Smooth muscle cell of the brain vasculature (primary cell): ENCODE measurements around the gene BICDL1.
"Not testable (repeated sequence)": the region's sequence is repeated elsewhere in the genome, so short reads cannot be mapped to it uniquely, and the experiment has no call there.

Experiments used
- DNase-seq: peaks from one replicate; pipeline ENCODE4 v3.0.0-alpha.2; 2012; ENCODE audit warnings: low read depth, low spot score

Gene BICDL1

DNA sequence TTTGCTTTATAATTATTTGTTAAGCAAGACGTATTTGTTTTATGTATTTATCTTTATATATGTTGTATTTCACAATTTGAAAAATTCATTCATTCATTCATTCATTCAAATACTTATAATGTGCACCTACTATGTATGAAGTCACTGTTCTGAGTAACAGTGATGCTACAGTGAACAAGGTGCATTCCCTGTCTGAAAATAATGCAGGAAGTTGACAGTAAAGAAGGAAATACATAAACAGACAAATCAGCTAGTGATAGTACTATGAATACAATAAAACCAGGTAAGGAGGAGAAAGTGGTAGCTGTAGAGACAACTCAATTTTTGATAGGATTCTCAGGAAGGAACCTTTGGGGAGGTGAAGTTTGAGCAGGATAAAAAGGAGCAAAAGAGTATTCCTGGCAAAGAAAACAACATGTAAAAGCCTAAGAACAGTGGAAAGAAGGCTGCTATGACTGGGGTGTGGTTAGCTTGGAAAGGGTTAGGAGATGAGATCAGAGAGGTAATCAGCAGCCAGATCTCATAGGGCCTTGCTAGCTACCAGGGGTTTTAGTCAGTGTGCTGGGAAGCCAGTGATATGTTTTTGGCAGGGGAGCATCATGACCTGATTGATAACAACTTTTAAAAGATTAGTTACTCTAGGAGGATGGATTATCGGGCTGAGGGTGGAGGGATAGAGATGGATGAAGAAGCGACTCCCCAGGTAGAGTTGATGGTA, 17.4 kb downstream of the BICDL1 start:
- DNase-seq, result no peak

DNA sequence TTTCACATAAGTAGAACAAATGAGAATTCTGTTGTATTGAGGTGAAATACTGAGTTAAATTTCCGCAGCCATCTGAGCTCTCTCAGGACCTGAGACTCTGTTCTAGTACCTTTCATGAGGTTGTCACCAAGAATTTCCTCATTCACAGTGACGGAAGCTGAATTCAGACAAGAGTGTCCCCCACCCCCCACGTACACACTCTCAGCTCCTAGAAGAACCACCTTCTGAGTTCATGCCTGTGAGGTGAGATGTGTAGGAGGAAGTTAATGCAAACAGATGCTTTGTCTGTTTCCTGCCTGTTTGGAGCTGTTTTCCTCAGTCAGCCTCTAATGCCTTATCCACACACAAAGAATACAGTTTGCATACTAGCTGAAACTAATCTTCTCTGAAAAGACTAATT, 18.2 kb downstream of the BICDL1 start:
- DNase-seq, result no peak

DNA sequence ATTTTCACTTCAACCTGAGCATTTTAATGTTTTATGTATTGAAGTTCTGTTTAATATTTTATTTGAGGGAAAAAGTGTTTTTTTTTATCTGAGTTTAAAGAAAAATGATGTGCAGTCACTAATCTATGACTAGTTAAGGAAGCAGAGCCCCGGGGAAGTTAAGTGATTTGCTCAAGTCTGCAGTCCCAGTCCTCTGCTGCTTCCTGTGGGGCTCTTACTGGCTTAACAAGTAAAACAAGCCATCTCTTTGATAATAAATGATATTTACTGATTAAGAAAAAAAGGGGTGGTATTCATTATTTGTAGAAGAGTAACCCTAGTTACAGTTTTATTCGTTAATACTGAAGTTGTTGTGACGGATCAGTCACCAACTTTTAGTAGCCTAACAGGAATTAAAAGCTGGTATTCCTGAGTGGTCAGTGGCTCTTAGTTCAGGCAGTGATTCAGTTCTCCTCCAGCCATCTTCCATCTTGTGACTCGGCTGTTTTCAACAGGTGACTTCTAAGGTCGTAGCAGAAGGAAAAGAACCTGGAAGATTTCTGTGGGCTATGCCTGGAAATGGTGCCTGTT, 21.7 kb downstream of the BICDL1 start:
- DNase-seq, result no peak

DNA sequence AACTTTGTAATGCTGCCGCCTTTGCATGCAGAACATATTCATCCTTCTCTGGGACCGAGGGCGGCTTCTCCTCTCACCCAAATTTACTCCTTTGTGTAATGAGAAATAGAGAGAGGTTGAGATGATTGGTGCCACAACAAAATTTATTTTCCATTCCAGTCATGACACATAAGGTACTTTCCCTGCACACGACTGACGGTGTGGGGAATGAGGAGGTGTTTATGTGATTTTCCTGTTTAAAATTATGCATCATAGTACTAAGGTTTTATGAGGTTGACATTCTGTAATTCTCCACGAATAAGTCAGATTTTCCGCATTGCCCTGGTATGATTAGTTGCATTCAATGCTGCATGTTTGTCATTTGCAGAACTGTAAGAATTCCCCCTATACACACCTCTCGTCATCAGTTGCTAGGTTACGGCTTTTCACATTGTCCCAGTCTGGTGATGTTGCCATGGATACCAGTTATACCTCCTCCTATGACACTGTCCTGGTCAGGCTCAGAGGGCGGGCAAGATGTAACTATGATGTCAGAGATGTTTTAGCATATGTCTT, 23.1 kb downstream of the BICDL1 start:
- DNase-seq, result no peak

DNA sequence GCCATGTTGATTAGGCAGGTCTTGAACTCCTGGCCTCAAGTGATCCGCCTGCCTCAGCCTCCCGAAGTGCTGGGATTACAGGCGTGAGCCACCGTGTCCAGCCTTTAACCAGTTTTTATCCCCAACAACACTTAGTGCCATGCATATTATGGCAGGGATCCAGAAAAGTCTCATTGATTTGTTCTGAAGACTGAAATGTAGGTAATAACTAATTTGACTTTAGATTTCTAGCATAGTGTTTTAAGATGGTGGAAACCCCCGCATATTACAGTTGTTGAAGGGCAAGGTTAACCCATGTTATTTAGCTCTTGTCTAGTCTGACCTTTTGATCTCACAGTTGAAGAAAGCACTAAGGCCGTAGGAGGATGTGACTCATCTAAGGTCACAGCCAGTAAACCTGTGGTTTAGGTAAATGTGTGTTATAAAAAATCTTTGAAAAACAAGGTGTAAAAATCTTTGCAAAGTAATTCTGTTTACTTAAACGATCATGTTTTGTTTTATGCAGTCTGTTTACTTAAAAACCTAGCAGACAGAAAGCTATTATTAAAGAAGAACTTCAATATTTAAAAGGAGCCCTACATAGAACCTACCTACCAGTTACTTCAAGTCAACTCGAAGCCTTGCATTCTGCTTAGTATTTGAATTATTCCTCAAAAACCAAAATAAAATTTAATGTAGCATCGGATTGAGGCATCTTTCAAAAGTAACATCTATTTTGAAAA, 24.8 kb downstream of the BICDL1 start:
- DNase-seq, result no peak

DNA sequence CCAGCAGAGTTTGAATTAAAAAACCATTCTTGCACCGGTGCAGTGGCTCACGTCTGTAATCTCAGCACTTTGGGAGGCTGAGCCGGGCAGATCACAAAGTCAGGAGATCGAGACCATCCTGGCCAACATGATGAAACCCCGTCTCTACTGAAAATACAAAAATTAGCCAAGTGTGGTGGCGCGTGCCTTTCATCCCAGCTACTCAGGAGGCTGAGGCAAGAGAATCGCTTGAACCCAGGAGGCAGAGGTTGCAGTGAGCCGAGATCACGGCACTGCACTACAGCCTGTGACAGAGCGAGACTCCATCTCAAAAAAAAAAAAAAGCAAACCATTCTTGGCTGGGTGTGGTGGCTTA, 25.3 kb downstream of the BICDL1 start:
- not testable (repeated sequence) for DNase-seq

DNA sequence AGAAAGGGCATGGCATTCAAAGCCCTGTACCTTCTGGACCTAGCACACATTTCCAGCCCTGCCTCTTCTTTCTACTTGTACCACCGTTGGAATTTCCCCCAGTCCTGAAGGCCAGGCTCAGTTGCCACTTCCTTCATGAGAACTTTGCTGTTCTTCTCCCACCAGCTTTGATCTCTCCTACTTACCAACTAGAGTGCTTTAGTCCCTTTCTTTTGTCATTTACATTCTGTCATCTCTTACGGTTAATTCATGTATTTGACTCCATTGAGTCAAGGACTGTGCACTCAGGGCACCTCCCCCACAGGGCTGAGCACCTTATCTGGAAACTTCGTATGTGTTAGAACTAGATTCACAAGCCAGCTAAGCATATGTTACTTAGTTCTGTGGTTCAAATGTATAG, 26.3 kb downstream of the BICDL1 start:
- DNase-seq, result no peak

DNA sequence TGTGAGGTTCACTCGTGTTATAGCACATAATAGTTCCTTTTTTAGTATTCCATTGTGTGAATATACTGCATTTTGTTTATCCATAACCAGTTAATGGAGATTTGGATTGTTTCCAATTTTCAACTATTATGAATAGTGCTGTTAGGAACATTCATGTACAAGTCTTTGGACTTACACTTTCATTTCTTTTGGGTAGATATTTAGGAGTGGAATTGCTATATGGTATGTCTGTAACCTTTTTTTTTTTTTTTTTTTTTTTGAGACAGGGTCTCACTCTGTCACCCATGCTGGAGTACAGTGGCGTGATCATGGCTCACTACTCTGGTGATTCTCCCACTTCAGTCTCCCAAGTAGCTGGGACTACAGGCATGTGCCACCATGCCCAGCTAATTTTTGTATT, 27.2 kb downstream of the BICDL1 start:
- DNase-seq, result not testable (repeated sequence)

DNA sequence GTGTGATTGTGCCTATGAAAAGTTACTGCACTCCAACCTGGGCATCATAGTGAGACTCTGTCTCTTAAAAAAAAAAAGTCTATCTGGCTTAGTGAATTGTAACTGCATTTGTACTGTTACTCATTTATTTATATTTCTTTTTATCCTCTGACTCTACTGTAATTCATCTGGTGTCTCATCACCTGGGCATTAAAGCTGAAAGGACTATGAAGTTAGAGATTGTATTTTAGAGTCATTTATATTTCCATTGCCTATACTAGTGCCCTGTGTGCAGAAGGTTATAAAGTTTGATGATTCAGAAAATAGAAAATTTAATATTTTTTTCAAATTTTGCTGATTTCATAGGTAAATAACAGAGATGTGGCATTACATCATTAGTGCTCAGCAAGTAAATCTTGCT, 30.2 kb downstream of the BICDL1 start:
- no peak for DNase-seq

DNA sequence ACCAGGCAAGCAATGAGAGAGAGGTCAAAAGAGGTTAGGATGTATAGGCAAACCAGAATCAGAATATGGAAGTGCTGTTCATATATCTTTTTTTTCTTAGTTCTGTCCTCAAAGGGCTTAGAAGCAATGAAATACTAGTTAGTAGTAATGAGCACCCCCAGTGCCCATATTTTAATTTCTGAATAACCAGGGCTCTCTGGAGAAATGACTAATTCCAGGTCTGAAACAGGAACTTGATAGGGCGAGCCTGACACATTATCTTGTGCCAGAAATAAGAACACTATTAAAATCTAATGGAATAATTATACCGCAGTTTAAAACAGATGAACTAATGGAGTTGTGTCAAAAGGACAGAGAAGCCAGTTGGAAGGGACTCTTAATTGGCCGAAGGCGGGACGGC, 30.9 kb downstream of the BICDL1 start:
- no peak for DNase-seq

DNA sequence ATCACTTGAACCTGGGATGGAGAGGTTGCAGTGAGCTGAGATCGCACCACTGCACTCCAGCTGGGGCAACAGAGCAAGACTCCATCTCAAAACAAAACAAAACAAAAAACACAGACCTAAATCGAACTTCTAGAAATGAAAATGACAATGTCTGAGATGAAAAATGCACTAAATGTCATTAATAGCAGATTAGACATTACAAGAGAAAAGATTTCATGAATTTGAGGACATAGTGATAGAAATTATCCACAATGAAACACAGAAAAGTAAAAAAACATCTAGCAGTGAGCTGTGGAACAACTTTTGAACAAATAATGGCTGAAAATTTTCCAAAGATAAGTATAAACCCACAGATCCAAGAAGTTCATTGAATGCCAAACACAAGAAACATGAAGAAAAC, 35.2 kb downstream of the BICDL1 start:
- DNase-seq, result no peak

DNA sequence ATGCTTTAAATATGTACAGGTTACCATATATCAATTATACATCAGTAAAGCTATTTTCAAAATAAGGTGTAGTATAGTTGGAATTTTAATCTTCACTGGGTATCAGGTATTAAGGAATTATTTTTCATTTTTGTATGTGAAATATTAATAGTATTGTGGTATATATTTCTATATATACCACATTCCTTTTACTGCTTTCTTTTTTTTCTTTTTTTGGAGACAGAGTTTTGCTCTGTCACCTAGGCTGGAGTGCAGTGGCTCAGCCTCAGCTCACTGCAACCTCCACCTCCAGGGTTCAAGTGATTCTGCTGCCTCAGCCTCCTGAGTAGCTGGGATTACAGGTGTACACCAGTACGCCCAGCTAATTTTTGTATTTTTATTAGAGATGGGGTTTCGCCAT, 36.6 kb downstream of the BICDL1 start:
- no peak for DNase-seq

DNA sequence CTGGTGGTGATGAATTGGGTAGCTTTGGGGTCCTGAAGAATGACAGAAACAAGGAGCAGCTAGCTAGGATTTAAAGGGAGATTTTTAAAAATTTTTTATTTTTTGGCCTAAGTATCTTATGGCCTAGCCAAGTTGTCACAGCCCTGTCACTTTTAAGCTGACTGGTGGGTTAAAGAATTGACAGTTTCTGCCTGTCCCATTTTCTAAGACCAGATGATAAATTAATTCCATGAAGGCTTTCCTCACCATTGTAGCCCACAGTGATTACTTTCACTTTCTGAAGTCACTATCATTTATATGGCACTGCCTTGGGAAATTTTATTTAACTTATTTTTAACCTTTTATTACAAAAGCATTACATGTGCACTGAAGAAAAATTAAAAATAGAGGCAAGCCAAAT, 43.2 kb downstream of the BICDL1 start:
- no peak for DNase-seq

DNA sequence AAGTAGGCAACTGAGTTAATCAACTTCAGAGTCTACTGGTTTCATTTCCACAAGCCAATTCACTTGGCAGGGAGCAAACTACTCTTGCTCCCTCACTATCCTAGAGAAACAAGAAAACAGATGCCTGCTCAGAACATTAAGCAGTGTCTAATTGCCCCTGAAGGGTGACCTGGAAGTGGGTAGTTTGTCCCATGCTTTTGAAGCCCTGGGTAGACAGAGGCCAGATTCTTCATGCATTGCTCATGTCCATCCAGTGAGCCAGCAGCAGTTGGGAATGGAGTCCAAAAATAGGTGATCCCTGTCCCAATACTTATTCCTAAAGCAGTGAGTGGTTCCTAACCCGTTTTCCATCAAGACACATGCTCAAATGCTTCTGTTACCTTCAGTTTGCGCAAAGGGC, 48.8 kb downstream of the BICDL1 start:
- DNase-seq, result no peak

DNA sequence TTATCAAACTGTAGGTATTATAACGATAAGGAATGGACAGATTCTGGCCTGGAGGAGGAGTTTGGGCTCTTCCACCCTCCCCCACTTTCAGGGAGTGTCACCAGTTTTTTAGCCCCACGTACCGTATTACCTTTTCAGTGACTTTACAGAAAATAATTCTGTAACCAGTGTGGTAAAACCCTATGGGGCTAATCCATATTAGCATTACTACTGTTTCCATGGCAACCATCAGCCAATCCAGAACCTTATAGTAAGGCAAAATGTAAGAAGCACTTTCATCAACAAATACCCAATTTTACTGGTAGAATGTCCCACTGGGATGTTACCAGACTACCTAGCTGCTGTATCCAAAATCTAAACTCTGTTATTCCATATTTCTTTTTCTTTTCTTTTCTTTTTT, 50.7 kb downstream of the BICDL1 start:
- DNase-seq, result no peak

DNA sequence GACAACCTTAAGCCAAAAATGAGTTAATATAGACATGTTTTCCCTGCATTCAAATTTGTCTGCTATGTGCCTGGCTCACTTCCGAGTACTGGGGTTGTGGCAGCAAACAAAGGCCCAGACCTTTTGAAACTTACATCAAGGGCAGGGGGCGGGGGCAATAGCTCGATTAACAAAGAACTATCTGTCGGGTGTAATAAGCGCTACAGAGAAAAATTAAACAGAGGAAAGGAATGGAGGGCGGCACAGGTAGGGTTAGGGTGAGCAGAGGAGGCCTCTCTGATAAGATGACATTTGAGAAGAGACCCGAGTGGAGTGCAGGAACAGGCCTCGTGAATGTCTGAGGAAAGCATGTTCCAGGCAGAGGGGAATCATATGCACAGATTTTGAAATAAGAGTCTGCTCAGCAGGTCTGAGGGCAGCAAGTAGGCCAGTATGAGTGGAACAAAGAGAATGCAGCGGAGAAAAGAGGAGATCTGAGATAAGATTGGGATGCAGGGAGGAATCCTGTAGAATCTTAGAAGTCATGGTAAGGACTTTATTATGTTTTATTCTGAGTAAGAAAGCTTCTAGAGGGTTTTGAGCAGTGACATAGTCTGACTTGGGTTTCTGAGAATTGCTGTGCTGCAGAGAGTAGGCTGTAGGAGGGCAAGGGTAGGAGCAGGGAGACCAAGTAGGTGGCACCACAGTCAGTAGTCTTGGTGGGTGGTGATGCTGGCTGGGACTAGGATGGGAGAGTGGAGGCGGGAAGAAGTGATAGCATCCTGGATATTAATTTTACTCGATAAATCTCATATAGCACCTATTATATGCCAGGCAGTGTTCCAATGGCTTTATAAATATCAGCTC, 52.6 kb downstream of the BICDL1 start:
- no peak for DNase-seq

DNA sequence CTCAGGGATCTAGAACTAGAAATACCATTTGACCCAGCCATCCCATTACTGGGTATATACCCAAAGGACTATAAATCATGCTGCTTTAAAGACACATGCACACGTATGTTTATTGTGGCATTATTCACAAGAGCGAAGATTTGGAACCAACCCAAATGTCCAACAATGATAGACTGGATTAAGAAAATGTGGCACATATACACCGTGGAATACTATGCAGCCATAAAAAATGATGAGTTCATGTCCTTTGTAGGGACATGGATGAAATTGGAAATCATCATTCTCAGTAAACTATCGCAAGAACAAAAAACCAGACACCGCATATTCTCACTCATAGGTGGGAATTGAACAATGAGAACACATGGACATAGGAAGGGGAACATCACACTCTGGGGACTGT, 56.3 kb downstream of the BICDL1 start:
- DNase-seq, result not testable (repeated sequence)

DNA sequence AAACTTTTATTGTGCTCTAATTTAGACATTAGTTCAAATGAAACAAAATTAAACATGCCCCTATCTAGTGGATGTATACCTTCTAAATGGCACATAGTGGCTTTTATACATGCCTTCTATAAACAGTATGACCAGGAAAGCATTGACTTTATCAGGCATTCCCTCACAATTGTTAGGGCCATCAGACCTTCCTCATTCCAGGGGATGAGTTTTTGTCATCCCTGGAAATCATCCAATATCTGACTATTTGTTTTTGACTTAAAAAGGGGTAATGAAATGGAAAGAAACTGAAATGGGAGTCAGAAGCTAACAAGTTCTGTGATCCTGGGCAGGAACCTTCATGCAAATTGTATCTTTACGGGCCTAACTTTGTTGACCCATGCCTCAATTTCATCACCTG, 58.0 kb downstream of the BICDL1 start:
- DNase-seq, result no peak

DNA sequence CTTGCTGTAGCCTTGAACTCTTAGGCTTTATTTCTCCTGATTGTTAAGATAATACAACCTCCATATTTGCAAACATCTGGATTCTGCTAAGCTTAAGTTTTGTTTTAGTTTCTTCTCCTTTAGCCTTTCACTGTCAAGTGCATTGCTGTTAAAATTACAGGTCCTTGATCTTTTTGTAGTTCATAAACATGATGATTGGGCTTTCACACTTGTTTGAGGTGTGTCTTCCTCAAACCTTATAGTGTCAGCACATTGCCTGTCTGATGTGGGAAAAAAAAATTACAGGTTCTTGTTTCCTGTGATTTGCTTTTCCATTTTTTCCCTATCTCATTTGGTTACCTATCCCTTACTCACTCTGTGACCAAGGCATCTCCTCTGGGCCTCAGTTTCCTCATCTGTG, 59.2 kb downstream of the BICDL1 start:
- no peak for DNase-seq

DNA sequence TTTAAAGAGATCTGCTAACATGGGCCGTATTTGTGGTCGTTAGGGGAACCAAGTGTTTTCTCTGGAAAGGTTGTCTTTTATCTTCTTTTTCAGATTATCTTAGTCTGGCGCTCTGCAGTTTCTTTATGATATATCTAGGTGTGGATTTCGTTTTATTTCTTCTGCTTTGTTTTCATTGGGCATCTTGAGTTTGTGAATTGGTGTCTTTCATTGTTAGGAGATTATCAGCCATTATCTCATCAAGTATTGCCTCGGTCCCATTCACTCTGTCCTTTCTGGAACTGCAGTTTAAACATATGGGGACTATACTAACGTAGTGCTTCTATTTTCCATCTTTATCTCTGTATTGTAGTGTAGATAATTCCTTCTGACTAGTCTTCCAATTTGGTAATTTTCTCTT, 60.4 kb downstream of the BICDL1 start:
- no peak for DNase-seq

DNA sequence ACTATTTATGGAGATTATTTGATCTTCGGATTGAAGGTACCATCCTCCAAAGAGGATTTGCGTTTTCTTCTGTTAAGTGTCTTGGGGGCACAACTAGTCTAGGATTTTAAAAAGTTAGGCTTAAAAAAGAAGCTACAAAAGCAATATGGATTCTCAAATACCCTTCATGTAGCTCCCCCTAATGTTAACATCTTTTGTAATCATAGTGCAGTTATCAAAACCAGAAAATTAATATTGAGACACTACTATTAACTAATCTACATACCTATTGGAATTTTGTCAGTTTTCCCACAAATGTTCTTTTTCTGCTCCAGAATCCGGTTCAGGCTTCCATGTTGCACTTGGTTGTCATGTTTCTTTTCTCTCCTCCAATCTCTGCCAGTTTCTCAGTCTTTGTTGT, 62.5 kb downstream of the BICDL1 start:
- no peak for DNase-seq

DNA sequence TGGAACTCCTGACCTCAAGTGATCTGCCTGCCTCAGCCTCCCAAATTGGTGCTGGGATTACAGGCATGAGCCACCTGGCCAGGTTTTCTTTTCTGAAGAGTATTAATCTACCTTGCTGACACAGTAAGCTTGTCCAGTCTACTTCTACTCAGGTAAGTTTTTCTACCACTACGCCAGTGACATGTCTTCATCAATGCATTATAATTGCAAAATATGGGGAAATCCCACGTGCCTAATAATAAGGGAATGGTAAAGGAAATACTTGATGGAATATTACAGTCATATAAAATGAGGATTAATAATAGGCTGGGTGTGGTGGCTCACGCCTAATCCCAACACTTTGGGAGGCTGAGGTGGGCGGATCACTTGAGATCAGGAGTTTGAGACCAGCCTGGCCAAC, 65.3 kb downstream of the BICDL1 start:
- no peak for DNase-seq
